ENCODE data around the gene SMIM45.

DNA sequence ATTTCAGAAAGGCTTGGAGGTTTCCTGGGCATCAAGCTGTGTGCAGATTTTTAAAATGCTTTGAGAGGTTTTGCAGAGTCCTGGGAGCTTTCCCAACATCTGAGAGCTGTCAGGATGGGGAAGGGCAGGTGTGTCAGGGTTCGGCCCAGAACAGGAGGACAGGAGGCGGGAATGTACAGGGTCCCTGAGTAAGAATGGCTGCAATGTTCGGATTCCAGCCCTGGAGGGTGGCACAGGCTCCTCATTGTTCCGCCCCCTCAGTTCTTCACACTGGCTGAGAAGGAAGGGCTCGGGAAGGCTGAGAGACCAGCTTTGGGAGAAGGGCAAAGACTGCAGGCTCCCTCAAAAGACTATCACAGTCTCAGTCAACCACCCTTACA lies 12.2 kb downstream of the SMIM45 start:
- TF ChIP-seq, protein P1, sequence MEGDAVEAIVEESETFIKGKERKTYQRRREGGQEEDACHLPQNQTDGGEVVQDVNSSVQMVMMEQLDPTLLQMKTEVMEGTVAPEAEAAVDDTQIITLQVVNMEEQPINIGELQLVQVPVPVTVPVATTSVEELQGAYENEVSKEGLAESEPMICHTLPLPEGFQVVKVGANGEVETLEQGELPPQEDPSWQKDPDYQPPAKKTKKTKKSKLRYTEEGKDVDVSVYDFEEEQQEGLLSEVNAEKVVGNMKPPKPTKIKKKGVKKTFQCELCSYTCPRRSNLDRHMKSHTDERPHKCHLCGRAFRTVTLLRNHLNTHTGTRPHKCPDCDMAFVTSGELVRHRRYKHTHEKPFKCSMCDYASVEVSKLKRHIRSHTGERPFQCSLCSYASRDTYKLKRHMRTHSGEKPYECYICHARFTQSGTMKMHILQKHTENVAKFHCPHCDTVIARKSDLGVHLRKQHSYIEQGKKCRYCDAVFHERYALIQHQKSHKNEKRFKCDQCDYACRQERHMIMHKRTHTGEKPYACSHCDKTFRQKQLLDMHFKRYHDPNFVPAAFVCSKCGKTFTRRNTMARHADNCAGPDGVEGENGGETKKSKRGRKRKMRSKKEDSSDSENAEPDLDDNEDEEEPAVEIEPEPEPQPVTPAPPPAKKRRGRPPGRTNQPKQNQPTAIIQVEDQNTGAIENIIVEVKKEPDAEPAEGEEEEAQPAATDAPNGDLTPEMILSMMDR (IDR thresholded peaks at IDR 0.05; ENCODE audit: low read length) = no peak
- no peak for TF ChIP-seq EZH2 (IDR thresholded peaks at IDR 0.05; ENCODE audit: borderline replicate concordance, low read length)

All from OCI-LY1 (cell line).